Prostate gland (tissue), 2 donors: Measurements from ENCODE around the gene RAB7A.
"Not testable (repeated sequence)": the region's sequence is repeated elsewhere in the genome, so short reads cannot be mapped to it uniquely, and the experiment has no call there.

Experiments
- CTCF ChIP-seq, 4 experiments: fragments of 200-600 bp in 2 of 4; fragments of 450-650 bp in 2 of 4; sonication (generic) in 2 of 4; IDR thresholded peaks; 1 replicate in 3 of 4; 2 replicates in 1 of 4; pipeline ENCODE4 v1.5.1; 2016 to 2019; ENCODE audit warnings: antibody characterized with exemption in 4 of 4, mild to moderate bottlenecking in 2 of 4, moderate library complexity in 2 of 4
- POLR2A ChIP-seq: fragments of 450-650 bp; IDR thresholded peaks from one replicate; pipeline ENCODE4 v1.6.1; 2016; ENCODE audit warnings: antibody characterized with exemption, mild to moderate bottlenecking

- not testable (repeated sequence) for TF ChIP-seq CTCF (IDR thresholded peaks at IDR 0.05); POLR2A
Observed at GRCh38 chr3:128829087-128829486, 103.1 kb downstream of the RAB7A start.
